Activated CD4-positive, alpha-beta T cell treated with anti-CD3 and anti-CD28 coated beads, Interleukin-2, Interleukin-6, amounts not matched to agents 100 ng/mL and 50 ng/mL, durations not matched to agents 16 hours and 8 hours (primary cell): ENCODE data around the gene ZNF81.
A peak's percentile ranks its signal among the peaks of the same experiment; 100 is the strongest.
"Not testable (repeated sequence)": the region's sequence is repeated elsewhere in the genome, so short reads cannot be mapped to it uniquely, and the experiment has no call there.

Experiments used
- DNase-seq: peaks from one replicate; pipeline ENCODE4 v3.0.0-alpha.2; 2020

Gene ZNF81

DNA sequence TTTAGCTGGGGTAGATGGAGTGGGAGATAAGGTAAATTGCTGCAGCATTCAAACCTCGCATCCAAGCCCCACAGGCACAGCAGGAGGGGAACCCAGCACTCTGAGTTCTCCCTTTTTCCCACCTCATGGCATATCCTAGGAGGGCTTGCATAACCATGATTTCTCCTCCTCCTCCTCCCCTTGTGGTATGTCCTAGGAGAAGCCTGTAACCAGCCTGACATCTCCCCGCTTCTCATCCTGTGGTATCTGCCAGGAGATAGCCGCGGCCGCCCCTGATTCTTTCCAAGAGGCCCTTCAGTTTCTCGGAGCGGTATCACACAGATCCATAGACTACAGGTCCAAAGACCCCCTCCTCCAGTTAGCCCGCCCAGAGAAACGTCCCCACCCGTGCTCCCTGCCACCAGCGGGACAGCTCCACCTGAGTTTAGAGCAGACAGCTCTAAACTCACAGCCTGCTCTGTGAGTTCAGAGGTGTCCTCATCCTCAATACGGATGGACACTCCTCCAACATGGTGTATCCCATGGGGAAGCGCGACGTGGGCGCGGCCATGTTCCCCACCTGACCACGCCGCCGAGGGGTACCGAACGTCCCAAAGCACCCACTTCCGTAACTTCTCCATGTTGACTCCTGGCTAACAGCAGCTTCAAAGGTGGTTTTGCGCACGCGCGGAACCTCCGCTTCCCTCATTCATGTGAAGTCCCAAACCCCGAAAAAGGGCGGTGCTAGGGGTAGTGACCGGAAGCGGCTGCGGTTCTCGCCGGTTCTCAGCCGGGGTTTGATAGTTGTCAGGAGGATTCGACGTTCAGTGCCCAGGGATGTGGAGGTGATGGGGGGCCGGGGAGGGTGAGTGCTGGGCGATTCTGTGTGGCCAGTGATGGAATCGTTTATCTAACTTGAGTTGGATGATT is at the start of gene ZNF81:
ZNF81 (plus strand) TSS at position 739 of the 909 bp plus-strand sequence. CDS start 9,366 bp downstream, outside the sequence.
- peak; percentile 94 for DNase-seq

DNA sequence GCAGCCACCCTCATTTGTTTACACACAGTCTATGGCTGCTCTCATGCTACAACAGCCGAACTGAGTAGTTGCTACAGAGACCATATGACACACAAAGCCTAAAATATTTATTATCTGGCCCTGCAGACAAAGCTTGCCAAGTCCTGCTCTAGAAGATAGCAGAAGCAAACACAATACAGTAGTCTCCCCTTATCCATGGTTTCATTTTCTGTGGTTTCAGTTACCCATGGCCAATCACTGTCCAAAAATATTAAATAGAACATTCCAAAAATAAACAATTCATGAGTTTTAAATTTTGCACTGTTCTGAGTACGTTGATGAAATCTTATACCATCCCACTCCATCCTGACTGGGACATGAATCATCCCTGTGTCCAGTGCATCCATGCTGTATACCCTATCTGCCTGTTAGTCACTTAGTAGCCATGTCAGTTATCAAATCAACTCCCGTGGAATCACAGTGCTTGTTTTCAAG is 40.2 kb upstream of the ZNF81 start:
- DNase-seq = no peak

DNA sequence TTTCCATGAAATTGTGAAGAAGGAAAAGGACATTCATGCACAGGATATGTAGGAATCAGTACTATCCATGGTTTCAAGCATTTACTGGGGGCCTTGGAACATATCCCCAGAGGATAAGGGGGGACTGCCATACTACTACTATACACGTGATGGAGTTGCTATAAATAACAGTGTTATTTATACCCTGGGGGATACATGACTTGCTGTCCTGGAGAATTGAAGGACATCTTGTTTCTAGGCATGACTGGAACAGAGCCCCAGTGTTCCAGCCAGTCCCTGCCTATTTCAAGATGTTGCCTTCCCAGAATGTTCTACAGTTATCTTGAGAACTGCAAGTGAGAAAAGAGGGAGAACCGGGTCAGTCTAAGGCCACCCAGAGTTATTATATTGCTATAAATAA is 39.6 kb upstream of the ZNF81 start:
- no peak for DNase-seq

DNA sequence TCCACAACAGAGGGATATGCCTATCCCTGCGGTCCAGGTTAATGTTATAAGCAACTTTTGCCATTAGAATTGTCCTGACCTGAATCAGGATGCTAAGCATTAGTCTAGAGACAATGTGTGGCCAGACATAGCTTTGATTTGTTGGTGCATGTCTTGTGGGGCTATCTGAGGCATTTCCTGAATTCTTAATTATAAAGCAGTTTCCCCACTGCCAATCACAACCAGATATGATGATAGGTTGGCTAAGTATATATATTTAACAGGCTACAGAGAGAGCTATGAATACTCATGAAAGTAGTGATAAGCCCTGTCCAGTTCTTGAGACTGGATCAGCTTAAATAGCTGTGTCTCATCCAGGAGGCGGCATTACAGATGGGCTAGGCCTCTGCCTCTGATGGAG is 37.8 kb upstream of the ZNF81 start:
- no peak for DNase-seq

DNA sequence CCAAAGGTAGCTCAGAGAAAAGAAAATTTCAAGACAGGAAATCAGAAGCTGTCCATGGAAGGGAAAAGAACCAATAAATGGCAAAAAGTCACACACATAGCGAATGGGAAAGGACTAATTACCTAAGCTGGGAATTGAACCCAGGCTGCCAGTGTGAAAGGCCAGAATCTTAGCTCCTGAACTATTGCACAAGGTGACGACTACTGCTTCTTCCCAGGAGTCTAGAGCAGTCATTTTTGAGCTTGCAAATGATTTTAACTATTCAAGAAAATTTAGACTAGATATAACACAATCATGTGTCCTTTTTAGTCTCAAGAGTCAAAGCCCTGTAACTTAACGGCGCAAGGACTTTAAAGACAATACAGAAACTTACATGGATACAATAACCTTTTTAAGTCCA is 34.1 kb upstream of the ZNF81 start:
- no peak for DNase-seq

DNA sequence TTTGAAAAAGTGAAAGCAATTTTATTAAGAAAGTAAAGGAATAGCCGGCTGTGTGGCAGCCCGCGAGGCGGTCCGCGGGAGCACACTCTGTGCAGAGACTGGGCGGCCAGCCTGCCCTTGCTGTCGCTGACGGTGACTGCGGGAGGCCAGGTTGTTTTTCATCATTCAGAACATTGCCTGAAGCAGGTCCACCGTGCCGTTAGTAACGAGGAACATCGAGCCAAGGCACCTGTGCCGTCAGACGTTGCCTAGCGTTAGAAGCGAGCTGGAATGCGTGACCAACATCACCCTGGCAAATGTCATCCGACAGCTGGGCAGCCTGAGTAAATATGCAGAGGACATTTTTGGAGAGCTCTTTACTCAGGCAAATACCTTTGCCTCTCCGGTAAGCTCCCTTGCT is 33.6 kb upstream of the ZNF81 start:
- DNase-seq = not testable (repeated sequence)

DNA sequence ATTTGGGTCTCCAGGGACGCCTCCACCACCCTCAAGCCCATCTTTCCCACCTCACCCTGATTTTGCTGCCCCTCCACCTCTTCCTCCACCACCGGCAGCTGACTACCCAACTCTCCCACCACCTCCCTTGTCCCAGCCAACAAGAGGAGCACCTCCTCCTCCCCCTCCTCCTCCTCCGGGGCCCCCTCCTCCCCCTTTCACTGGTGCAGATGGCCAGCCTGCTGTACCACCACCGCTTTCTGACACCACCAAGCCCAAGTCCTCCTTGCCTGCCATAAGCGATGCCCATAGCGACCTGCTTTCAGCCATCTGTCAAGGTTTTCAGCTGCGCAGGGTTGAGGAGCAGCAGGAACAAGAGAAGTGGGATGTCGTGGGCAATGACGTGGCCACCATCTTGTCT is 32.4 kb upstream of the ZNF81 start:
- DNase-seq = no peak

DNA sequence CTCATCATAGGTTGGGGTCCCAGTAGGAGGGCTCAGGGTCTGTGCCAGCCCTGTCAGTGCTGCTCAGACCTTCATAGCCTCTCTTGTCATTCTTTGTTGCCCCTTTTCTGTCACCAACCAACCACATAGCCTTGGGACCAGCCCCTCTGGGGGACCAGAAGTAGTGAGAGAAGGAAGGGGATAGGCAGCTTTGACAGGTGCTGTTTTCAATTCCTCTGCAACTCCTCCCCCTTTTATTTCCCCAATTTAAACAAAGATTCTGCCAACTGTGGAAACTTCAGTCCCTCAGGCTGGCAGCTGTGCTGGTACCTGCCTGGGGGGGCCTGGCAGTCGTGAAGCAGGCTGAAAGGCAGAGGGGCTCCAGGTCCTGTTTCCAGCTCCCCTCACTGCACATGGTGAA is 30.9 kb upstream of the ZNF81 start:
- not testable (repeated sequence) for DNase-seq

DNA sequence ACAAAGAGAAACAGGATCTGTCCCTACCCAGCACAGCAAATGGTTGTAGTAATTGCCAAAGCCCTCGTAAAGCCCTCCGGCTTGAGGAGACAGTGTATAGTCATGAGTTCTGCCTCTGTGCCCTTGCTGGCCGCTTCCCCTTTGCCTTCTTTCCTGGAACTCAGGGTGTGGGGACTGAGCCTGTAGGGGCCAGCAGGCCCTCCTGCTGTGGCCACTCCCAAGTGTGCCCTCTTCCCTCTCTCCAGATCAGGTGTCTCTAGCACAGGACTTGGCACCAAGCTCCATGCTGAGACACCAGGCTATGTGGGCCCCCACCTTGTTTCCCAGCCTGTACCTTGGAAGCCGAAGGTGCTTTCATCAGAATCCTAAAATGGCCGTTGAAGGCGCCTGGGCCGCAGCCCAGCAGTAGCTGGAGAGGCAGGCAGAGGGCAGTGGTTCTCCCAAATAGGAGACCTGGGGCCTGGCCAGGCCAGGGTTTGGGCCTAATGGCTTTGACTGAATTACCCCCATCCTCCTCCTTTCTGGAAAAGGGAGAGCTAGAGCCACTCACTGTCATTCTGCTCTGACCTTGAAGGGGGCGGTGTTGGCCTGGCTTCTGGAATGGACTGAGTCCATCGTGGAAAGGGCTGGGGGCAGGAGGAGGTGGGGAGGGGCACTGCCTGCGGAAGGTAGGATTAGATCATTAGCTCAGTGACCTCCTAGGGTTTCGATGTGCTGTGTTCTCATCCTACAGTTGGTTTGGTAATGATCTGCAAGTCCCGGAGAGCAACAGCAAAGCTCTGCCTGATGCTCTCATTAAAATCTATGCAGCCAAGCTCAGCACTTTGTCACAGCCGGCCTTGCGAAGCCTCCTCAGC is 30.1 kb upstream of the ZNF81 start:
- DNase-seq = not testable (repeated sequence)

DNA sequence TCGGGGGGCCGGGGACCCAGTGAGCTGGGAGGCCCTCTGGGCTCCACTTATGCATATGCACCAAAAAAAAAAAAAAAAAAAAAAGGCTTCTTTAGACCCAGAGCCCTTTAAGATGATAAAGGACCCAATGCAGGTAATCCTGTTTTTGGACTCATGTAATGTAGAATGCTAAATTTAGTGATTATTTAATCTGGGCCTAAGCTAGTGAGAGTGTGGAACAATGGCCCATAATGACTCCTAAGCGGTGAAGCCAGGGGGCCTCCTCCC is 29.5 kb upstream of the ZNF81 start:
- not testable (repeated sequence) for DNase-seq

DNA sequence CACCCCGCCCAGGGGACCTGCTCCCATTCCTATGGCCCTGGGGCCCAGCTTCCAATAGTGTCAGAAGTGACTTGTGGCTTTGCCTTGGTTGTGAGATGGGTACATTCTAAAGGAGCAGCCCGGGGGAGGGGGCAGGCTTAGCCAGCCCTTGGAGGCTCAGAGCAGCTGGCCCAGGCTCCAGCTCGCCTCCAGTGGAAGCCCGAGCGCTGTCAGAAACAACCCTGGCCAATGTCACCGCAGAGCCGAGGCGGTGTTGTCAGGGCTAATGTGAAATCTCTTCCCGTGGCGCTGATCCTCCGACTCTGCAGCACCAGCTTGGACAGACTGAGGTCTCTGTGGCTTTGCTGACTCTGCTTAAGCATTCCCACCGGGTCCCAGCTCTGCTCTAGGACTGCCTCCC is 29.2 kb upstream of the ZNF81 start:
- no peak for DNase-seq

DNA sequence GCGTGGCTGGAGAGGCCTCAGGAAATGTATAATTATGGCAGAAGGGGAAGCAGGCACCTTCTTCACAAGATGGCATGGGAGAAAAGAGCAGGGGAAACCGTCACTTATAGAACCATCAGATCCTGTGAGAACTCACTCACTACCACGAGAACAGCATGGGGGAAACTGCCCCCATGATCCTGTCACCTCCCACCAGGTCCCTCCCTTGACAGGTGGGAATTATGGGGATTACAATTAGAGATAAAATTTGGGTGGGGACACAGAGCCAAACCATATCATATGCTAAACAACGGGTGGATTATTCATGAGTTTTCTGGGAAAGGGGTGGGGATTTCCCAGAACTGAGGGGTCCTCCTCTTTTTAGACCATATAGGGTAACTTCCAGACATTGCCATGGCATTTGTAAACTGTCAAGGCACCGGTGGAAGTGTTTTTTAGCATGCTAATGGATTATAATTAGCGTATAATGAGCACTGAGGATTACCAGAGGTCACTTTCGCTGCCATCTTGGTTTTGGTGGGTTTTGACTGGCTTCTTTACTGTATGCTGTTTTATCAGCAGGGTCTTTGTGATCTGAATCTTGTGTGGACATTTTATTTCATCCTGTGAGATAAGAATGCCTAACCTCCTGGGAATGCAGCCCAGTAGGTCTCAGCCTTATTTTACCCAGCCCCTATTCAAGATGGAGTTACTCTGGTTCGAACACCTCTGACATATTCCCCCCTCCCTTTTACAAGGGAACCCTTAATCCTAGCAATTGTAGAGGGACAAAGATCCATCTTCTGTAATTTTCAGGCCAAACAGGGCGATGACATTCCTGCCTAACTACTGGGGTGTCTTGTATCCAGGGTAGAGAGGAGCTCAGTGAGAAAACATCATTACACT is 27.6 kb upstream of the ZNF81 start:
- no peak for DNase-seq

DNA sequence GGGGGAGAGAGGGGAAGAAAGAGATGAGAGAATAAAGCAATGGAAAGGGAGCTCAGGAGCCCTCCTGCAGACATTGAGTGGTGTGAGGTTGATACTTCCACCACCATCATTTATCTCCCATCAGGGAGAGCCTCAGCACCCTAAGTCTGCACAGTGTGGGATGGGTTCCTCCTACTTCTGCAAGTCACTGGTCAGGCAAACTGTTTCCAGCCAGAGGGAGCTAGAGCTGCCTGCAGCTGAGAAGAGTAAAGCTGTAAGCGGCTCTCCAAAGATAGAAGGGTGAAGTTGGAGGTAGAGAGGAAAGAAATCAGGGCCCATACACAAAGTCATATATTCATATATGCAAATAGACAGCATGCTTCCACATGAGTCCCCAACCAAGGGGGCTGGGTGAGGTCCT is 21.9 kb upstream of the ZNF81 start:
- DNase-seq = no peak

DNA sequence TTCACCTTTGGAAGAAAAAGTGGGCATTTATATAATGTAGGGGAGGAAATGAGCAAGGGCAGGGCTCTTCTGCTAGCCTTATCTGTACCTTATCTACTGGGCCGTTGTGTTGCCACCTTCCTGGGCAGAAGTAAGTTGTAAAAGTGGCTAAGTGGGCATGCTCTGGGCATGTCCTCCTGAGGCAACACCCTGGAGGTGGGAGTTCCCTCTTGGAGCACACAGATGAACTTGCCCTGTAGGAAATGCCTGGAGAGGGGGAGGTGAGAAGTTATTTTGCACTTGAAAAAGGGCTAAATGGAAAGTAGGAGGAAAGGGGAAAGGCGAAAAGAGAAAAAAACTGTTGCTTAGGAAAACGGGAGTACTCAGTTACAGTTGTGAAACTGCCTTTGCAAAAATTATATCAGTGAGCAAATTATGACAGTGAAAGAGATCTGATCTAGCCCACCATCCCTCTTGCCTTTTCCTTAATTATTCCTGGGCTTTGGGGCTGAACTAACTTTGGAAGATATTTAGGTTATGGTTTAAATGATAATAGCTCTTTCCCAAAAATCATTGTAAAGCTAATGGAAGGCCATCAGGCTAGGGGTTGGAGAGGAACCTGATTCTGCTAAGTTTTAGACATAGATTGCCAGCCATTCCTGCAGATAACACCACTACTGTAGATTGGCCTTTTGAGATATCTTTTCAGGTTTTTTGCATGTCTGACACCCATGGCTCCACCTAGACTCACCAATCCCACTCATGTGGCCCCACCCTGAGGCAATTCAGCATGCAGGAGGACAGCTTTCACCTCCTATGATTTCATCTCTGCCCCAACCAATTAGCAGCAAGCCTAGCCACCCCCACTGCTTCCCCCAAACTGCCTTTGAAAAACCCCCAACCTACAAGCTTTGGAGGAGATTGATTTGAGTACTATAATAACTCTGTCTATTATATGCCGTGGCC is 20.5 kb upstream of the ZNF81 start:
- no peak for DNase-seq

DNA sequence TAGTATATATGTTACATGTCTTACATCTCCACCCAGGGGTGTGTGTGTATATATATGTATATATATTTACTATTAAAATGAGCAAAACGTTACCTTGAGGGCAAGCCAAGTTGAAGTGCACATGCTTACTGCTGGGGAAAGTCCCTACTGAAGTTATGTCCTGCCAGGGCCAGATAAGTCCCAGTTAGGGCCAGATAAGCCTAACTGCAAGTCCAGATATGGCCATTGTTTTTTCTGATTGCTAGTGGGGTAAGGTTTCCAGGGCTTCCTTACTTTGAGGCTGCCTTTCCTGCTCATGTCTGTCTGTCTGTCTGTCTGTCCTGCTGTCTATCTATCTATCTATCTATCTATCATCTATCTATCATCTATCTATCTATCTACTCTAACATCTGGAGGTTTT is 19.3 kb upstream of the ZNF81 start:
- no peak for DNase-seq

DNA sequence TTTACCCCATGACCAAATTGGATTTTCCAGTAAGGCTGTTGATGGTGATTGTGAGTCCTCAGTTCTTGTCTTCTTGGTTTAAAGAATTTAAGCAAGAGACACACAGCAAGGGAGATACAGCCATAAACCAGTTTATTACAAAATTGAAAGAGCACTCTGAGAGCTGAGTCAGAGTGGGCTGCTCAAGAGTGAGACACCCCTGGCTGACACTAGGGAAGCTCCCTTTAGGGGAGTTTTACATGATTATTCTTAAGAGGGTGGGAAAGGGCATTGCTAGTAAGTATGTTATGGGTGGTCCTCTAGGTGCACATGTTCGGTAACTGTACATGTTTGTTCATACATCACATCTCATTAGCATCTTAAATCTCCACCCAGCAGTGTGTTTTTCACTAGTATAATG is 18.8 kb upstream of the ZNF81 start:
- DNase-seq = no peak

DNA sequence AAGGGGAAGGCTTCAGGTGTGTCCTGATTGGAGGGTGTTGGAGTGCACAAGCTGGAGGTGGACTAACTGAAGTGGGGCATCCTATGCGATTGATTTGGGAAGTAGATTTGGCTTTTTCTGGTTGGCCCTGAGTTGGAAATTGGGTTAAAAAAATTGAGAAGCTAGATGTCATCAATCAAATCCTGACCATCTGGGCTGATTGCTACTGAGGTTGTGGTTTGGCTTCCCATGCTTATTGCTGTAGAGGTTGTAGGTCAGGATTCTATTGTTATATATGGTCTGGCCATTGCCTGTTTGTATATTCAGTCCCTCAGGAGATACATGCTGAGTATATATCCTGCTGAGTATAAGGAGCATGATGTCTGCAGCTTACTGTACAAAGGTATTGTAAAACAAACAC is 7.7 kb upstream of the ZNF81 start:
- DNase-seq = no peak

DNA sequence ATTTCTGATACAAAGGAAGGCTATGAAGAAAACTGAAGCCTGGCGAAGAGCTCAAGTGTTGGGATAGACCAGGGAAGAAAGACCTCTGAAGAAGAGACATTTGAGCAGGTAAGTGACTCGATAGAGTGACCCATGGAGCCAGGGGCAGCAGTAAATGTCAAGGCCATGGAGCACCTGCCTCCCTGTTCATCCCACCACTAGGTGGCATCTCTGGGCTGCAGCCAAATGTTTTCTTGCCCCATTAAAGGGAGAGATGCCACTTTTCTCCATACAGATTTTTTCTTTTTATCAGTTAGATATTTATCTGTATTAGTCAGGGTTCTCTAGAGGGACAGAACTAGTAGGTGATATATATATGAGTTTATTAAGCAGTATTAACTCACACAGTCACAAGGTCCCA is 4.9 kb upstream of the ZNF81 start:
- DNase-seq = peak; percentile 65

DNA sequence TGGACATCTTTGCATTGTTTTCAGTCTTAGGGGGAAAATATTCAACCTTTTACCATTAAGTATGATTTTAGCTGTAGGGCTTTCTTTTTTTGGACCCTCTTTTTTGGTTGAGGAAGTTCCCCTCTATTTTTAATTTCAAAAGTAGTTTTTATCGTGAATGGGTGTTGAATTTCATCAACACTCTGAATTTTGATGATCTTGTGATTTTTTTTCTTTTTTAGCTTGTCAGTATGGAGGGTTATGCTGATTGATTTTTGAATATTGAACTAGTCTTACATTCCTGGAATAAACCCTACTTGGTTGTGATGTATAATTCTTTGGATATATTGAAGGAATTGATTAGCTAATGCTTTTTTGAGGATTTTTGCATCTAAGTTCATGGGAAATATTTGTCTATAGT is 1.7 kb downstream of the ZNF81 start:
- DNase-seq = no peak

DNA sequence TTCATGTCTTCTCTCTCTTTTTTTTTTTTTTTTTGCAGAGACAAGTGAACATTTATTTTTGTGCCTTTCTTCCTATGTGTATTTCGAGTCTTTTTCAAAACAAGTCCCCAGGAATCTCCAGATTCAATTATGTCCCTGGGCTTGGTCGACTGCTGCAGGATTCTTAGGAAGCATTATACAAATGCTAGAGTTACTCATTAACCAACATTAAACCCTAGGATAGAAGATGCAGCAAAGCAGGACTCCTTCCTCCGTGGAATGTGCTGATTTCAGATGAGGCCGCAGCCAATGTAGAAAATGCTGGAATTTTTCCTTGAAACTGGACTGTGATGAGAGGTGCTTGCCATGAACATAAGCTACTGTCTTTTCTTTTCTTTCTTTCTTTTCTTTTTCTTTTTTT is 3.4 kb downstream of the ZNF81 start:
- DNase-seq = no peak

DNA sequence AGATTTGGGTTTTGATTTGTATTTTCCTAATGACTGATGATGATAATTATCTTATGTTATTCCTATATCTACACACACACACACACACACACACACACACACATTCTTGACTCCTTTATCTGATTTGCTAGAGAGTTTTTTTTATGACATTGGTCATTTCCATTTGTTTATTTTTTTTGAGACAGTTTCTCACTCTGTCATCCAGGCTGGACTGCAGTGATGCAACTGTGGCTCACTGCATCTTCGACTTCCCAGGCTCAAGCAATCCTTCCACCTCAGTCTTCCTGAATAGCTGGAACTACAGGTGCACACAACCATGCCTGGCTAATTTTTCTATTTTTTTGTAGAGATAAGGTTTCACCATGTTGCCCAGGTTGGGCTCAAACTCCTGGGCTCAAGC is 6.7 kb downstream of the ZNF81 start:
- no peak for DNase-seq

DNA sequence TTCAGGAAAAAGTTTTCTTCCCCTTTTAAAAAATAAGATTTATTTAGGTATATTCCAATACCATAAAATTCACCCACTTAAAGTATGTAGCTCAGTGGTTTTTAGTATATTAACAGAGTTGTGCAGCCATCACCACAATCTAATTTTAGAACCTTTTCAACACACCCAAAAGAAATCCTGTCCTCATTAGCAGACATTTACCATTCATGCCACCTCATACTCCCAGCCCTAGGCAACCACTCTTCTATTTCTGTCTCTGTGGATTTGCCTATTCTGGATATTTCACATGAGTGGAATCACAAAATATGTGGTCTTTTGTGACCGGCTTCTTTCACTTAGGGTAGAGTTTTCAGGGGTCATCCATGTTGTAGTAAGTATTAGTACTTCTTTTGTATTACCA is 7.4 kb downstream of the ZNF81 start:
- DNase-seq = no peak
